T-helper 1 cell treated with Interleukin-12 subunit alpha and Interleukin-12 subunit beta and Interleukin-4 antibody, amounts not matched to agents 30 ng/mL and 1 ng/mL, for 36 hours (primary cell): Measurements from ENCODE around the gene TRAPPC5. TPM values are rescaled to one million over a fixed set of nuclear protein-coding genes. Genes with fewer than 3 reads are reported as not detected.

ENCODE experiments used
- intact Hi-C: fragments of 100-400 bp; cut with micrococcal nuclease; formaldehyde crosslinking; loops from one replicate; pipeline ENCODE4 v1.15.1; 2024
- total RNA-seq: library from RNA; stranded (reverse); gene quantifications from 2 replicates; pipeline ENCODE4 v1.2.3, GENCODE V29; 2022

Gene TRAPPC5
- total RNA-seq, 1 donor from 2014 or later, result 82.9 TPM

DNA sequence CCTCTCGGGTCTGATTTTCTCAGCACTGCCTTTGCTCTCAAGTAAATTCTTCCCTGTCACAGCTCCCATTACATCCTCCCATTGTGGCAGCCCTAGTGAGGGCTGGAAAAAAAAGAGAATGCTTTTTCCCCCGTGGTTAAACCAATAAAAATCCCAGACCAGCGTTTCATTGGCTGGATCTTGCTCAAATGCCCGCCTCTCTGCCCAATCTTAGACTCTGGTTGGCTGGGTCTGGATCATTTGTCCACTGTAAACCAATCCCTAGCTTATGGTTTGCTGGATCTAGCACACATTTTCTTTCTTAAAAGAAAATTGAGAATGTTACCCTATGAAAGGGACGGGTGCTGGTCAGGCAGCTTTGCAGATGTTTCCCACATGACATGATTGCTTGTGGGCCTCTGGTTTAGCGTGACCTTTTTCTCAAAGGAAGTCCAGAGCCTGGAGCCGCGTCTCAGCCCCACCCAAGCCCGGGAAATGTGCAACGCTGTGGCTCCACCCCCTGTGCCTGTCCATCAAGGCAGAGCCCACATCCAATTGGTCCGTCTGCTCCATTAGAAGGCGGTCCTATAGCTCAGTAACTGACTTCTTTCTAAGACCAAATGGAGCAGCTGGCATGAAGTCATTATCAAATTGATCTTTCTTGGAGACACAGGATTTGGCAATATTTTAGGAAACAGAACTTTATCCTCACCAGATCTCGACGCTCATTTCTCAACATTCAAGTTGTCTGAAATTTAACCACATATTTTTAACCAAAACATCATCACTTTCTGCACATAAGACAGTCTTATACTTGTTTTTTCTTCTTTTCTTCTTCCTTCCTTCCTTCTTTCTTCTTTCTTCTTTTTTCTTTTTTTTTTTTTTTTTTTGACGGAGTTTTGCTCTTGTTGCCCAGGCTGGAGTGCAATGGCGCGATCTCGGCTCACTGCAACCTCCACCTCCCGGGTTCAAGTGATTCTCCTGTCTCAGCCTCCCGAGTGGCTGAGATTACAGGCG is 6.3 kb upstream of the TRAPPC5 start:
- intact Hi-C loops, result no loop called here

DNA sequence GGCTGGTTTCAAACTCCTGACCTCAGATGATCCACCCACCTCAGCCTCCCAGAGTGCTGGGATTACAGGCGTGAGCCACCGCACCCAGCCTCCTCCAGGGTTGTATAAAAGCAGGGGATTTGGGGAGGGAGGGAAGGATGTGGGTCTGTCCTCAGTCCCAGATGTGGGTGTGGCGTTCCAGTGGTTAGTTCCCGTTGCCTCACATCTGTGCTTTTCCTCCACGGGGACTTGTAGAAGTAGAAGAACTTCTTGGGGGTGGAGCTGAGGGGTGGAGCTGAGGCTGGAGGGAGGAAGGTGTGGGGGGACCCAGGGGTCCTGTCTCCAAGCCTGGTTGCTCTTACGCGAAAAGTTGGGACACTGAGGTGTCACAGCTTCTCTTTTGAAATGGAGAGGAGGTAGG is 4.3 kb upstream of the TRAPPC5 start:
- intact Hi-C loops, result no loop called here

DNA sequence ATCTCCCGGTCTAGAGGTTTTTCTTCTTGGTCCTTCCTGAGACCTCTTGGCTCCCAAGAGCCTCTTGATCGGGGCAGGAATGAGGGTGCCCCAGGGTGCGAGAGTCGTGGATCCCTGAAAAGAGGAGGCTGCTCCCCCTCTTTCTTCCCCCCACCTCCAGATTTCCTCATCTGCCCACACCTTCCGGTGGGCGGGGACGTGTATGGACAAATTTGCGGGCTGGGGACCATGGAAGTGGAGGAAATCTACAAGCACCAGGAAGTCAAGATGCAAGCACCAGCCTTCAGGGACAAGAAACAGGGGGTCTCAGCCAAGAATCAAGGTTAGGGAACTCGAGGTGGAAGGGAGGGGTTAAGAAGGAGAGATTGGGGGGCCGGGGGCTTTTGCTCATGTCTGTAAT is 3.8 kb upstream of the TRAPPC5 start, which contains the start of gene MCEMP1:
Gene MCEMP1 (plus strand): TSS at position 237 of the 400 bp plus-strand sequence. CDS start 31 bp downstream, at position 268.
- intact Hi-C loops, result no loop called here

DNA sequence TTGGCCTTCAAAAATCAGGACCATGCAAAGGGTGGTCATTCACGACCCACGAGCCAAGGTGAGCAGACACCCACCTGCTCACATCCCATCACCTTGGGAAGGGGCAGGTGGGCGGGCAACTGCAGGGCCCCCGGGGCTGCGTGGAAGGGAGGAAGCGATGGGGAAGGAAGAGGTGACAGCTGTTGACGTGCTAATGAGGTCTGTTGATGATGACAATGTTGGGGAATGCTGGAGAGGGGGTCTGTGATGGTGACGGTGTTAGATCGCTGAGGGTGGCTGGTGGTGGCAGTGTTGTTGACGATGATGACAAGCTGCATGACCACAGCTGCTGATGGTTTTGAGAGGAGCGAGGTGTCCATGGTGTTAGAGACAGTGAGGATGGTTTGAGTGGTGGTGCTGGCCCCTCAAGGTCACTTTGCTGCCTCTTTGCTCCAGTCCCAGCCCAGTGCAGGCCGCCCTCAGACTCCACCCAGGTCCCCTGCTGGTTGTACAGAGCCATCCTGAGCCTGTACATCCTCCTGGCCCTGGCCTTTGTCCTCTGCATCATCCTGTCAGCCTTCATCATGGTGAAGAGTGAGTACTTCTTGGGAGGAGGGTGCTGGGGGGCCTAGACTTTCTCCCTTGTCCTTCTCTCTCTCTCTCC is 2.8 kb upstream of the TRAPPC5 start:
- intact Hi-C loops, result no loop called here

DNA sequence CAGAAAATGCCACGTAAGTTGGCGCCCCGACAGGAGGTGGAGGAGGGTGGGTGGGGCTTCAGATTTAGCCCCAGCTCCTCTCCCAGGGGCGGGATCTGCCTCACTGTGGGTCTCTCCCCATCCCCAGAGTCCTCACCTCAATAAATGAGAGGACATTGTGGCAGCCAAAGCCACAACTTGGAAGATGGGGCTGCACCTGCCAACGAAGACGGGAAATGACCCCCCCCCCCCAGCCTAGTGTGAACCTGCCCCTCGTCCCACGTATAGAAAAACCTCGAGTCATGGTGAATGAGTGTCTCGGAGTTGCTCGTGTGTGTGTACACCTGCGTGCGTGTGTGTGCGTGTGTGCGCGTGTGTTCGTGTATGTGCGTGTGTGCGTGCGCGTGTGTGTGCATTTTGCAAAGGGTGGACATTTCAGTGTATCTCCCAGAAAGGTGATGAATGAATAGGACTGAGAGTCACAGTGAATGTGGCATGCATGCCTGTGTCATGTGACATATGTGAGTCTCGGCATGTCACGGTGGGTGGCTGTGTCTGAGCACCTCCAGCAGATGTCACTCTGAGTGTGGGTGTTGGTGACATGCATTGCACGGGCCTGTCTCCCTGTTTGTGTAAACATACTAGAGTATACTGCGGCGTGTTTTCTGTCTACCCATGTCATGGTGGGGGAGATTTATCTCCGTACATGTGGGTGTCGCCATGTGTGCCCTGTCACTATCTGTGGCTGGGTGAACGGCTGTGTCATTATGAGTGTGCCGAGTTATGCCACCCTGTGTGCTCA is 1.5 kb upstream of the TRAPPC5 start:
- intact Hi-C loops, result loop anchor here (1.0 kb wide), 1 partner anchor 21 kb away; no protein-coding TSS in a partner anchor

DNA sequence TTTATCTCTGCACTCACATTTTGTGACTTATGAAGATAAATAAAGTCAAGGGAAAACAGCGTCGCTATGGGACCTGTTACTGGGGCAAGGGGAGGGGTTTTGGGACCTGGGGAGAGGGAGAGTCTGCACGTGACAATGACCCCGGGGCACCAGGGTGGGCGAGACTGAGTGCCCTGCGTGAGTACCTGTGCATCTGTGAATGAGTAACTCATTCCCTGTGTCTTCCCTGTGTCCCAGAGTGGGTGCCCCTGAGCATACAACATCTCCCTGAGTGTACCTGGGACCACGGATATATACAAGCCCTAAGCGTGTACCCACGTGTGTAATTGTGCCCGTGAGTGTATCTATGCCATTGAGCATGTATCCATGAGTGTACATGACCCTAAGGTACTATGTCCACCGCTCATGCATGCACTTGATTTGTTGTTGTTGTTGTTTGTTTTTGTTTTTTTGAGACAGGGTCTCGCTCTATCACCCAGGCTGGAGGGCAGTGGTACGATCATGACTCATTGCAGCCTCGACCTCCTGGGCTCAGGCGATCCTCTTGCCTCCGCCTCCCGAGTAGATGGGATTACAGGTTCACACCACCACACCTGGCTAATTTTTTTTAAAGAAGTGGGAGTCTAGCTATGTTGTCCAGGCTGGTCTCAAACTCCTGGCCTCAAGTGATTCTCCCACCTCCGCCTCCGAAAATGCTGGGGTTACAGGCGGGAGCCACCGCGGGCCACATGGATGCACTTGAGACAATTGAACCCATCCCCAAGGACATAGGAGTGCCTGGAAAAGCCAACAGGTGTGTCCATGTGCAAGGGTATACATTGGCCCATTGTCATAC is 645 bp upstream of the TRAPPC5 start:
- intact Hi-C loops, result loop anchor here (1.0 to 5.0 kb wide), 9 partner anchors 22 to 578 kb away; partner anchors contain the start of genes PET100, SNAPC2, TIMM44 and XAB2

DNA sequence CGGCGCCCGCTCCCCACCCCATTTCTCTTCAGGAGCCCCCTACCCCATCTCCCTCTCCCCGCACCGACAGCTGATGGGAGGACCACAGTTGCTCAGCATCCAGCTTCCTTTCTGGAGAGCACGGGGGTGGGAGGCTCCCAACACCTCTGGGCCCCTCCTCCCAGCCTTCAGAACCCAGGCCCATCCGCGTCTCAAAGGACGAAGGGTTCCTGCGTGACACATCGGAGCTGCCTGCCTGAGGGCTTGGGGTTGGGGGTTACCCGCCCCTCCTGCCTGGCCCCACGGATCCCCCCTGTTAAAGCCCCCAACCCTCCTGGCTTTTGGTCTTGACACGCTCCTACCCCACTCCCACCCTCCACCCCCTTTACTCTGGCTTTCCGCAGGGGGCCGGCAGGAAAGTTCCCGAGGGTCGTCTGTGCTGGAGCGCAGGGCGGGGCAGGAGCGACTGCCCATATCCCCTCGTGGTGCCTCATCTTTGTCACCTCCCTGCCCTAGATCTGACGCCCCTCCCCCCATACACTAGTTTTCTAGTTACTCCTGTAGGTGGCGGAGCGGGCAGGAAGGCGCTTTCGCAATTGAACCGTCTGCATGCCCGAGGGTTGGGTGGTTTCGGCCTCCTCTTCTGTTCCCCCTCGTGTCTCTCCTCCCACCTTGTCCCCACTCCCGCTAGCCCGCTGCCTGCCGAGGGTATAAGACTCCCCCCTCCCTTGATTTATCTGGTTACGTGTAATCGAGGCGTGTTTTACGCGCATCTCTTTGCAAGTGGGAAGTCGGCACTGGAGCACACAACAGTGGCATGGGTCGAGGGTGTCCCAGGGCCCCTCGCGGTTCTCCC is 924 bp downstream of the TRAPPC5 start:
- intact Hi-C loops, result loop anchor here (1.0 to 5.0 kb wide), 8 partner anchors 25 to 582 kb away; partner anchors contain the start of genes SNAPC2 and TIMM44

DNA sequence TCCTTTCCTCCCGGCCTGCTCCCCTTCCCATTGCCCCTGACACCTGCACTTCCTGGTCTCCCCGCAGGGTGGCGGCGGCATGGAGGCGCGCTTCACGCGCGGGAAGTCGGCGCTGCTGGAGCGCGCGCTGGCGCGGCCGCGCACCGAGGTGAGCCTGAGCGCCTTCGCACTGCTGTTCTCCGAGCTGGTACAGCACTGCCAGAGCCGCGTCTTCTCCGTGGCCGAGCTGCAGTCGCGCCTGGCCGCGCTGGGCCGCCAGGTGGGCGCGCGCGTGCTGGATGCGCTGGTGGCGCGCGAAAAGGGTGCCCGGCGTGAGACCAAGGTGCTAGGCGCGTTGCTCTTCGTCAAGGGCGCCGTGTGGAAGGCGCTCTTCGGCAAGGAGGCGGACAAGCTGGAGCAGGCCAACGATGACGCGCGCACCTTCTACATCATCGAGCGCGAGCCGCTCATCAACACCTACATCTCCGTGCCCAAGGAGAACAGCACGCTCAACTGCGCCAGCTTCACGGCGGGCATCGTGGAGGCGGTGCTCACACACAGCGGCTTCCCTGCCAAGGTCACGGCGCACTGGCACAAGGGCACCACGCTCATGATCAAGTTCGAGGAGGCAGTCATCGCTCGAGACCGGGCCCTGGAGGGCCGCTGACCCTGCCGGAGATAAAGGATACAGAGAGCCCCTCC is 1.7 kb downstream of the TRAPPC5 start:
- intact Hi-C loops, result loop anchor here (5.0 kb wide), 3 partner anchors 240 to 330 kb away; partner anchors contain the start of genes SNAPC2 and TIMM44

DNA sequence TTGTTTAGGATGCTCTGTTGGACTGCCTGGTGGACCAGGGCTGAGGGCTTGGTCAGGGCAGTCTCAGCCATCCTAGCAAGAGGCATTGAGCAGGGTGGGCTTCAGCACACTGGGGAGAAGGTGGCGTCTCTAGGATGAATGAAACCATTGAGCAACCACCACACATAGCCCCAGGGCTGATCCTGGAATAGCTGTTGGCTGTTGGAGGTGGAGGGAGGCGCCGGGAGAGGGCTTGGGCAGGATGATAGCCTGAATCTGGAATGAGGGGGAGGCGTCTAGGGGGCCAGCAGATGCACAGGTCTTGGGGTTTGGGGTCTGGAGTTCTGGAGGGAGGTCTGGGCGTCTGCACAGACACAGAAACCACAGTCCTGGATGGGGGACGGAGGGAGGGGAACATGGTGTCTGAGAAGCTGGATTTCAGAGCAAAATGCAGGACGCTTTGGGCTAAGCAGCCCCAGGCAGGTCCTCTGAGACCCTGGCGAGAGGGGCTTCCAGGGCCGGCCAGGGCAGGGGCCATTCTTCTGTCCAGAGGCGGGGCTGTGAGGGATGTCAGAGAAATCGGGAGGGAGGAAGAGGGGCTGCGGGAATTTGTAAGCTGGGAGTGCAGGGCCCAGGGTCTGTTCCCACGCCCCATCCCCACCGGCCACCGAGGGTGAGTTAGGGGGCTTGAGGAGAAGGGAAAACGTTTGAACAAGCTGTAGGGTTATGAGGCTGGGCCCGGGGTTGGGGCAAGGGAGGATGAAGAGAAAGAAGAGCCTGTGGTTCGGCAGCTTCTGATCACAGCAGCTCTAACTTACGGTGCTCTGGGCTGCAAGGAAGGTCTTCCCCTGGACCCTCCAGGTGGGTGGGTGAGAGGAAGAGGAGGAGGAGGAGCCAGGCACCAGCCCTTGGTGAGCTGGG is 5.2 kb downstream of the TRAPPC5 start:
- intact Hi-C loops, result no loop called here

DNA sequence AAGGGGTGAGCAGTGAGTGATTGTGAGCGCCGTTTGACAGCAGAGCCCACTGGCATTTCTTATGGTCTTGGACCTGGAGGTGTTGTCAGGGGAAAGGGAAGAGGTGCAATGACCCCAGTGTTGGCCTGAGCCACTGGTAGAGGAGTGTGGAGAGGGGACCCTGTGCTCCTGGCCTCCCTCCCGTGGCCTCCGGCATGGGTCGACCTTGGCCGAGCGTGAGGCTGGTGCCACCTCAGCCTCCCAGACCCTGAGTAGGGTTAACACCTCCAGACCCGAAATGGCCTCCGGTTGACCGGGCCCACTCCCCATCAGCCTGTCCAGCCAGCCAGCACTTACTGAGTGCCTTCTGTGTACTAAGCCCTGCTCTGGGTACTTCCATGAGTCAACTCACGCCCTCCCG is 6.5 kb downstream of the TRAPPC5 start:
- intact Hi-C loops, result no loop called here

DNA sequence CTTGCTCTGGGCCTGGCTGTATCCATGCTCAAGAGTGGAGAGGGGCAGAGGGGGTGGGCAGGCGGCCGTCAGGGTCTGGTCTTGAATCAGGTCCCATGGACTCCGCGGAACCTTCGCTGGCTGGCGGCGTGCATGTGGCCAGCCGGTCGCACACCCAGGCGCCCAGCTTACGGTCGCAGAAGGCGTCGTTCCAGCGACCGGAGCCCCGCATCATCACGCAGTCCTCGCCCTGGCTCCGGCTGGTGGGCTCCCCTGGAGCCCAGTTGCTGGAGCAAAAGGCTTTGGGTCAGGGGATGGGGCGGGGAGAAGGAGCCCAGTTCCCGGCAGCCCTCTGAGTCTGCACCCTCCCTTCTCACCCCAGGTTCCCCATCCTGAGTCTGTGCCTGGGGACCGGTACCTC is 8.5 kb downstream of the TRAPPC5 start:
- intact Hi-C loops, result no loop called here

DNA sequence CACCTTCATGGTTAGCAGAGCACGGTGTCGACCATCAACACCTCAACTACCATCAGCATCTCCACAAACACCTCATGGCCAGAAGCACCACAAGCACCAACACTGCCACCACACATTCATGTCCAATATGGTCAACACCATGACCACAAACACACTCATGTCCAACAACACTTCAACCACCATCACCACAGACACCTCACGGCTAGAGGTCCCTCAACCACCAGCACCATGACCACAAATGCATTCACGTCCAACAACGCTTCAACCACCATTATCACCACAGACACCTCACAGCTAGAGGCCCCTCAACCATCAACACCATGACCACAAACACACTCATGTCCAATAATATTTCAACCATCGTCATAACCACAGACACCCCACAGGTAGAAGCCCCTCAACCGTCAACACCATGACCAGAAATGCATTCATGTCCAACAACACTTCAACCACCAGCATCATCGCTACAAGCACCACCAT is 10.2 kb downstream of the TRAPPC5 start:
- intact Hi-C loops, result no loop called here

DNA sequence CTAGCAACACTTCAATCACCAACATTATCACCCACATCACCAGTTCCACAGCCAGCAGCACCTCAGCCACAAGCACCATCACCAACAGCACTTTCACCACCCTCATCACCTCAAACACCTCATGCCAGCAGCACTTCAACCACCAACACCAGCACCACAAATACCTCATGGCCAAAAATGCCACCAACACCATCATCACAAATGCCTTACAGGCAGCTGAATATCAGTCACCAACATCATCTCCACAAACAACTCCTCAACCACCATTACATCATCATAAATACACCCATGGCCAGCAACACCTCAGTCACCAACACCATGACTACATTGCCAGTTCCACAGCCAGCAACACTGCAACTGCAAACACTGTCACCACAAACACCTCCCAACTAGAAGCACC is 10.9 kb downstream of the TRAPPC5 start:
- intact Hi-C loops, result no loop called here

DNA sequence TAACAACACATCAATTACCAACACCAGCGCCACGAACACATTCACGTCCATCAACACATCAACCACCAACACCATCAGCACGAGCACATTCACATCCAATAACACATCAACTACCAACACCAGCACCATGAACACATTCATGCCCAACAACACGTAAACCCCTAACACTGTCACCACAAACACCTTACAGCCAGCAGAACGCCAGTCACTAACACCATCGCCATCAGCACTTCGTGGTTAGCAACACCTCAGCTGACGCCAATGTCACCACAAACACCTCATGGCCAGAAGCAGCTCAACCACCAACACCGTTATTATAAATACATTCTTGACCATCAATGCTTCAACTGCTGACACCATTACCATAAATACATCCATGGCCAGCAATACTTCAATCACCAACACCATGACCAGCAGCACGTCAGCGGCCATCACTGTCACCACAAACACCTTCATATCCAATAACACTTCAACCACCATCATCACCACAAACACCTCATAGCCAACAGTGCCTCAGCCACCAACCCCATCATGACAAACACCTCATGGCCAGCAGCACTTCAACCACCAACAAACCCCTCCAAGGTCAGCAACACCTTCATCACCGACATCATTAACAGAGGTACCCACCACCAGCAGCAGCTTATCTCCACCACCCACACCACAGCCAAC is 11.9 kb downstream of the TRAPPC5 start:
- intact Hi-C loops, result no loop called here

DNA sequence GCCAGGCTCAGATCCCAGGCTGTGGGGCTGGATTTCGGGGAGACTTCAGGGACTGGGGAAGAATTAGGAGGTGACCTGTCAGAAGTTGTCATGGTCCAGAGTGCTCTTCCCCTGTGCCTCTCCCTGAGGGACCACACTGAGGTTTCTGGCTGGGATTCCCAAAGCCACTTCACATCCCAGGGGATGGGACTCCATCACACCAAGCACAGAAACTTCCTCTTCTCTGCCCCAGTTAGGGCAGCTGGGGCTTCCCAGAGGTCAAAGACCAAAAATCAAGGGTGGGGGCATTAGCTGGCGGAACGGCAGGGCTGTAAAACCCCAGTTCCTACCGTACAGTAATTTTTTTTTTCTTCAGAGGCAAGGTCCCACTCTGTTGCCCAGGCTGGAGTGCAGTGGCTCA is 13.9 kb downstream of the TRAPPC5 start:
- intact Hi-C loops, result no loop called here

DNA sequence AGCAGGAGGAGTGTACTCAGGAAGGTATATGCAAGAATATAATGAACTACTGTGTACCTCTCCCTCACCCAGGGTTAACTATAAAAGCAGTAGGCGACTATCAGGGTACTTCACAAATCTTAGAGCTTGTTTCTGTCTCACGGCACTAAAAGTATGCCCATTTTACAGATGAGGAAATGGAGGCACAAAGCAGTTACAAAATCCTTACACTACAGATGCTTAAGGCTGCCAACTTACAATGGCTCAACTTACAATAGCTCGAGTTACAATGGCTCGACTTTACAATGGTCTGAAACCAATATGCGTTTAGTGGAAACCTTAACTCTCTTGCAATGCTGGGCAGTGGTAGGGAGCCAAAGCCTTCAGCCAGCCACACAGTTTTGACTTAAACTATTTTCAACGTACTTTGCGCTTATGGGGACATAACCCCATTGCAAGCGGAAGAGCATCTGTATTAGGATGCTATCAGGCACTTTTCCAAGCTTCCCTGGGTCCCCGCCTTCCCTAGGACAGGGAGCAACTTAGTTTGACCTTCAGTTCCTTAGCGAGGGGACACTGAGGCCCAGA is 17.2 kb downstream of the TRAPPC5 start:
- intact Hi-C loops, result no loop called here

DNA sequence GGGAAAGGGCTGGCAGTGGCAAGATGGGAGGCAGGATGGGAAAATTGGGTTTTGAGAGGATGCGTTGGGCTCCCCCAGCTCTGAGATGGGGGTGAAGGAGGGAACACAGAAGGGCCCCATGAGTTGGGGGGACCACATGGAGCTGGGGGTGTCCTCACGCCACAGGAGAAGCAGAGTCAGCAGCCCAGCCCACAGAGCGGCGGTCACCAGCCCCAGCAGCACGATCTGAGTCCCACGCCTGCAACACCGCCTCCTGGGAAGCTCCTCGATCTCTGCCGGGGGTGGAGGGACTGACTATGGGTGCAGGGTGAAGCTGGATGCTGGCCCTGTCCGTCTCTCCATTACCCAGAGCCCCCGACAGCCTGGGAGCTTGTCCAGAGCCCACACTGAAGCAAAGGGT is 17.9 kb downstream of the TRAPPC5 start:
- intact Hi-C loops, result no loop called here
